Activated naive CD4-positive, alpha-beta T cell treated with anti-CD3 and anti-CD28 coated beads, Interleukin-2, amount 50 U/mL, for 72 hours (primary cell): ENCODE results near the gene ARHGAP4. TPM values are rescaled to one million over a fixed set of nuclear protein-coding genes. Genes with fewer than 3 reads are reported as not detected.

Source experiments
- ATAC-seq, 2 donors: fragments of 150-1000 bp; cut with Tn5 transposase; 2 replicates each; pipeline ENCODE4 v1.10.0; 2021; ENCODE audit warnings: mild to moderate bottlenecking in 2 of 2, moderate library complexity in 2 of 2
- DNase-seq, 2 donors: peaks; one replicate each; pipeline ENCODE4 v3.0.0; 2021 to 2022; ENCODE audit warnings: low spot score in 2 of 2
- H3K27ac Mint-ChIP-seq, 2 donors: one replicate each; pipeline ENCODE4 v1.8.0; 2022; ENCODE audit warnings: mild to moderate bottlenecking in 2 of 2, mixed read lengths in 2 of 2
- H3K36me3 Mint-ChIP-seq, 2 donors: one replicate each; pipeline ENCODE4 v1.8.0; 2022; ENCODE audit warnings: mixed read lengths in 2 of 2
- H3K9me3 Mint-ChIP-seq, 2 donors: one replicate each; pipeline ENCODE4 v1.8.0; 2022; ENCODE audit warnings: mixed read lengths in 2 of 2
- total RNA-seq, 2 donors: library from RNA; stranded (reverse); gene quantifications; one replicate each; pipeline ENCODE4 v1.2.3, GENCODE V29; 2022

Gene ARHGAP4
- total RNA-seq, 2 donors from 2014 or later: 90.0 to 138 TPM

DNA sequence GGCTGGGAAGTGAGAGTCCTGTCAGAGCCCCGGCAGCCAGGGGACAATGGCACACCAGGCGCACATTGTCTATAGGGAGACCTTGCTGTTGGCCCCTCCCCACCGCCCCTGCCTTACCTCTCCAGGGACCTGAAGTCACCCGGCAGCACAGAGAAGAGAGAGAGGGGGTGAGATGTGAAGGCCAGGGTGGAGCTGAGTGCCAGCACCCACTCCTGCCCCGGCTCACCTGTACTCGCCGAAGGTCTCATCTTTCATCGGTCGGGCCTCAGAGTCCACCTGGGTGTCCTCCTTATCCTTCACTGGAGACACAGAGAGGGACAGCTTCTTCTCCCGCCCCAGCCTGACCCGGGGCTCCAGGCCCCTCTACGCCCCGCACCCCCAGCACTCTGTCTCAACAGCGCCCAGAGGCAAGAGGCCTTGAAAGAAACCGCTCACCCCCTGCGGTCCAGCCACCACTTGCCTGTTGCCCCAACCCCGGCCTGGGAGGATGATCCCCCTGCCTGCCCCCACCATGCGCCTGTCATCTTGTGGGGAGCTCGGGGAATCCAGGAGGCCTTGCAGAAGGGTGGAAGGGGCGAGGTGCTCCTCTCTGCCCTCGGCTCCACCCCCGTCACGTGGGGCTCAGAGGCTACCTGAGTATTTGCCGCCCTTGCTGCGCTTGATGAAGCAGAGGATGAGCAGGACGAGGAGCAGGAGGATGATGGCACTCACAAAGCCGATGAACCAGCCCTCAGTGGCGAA is 62.6 kb downstream of the ARHGAP4 start:
- no peak for ATAC-seq
- DNase-seq: no peak
- Mint-ChIP-seq H3K9me3 (no peaks in the 10 kb centered on the region), H3K27ac (no peak overlapping the region), H3K36me3 (no peaks in the 10 kb centered on the region)

DNA sequence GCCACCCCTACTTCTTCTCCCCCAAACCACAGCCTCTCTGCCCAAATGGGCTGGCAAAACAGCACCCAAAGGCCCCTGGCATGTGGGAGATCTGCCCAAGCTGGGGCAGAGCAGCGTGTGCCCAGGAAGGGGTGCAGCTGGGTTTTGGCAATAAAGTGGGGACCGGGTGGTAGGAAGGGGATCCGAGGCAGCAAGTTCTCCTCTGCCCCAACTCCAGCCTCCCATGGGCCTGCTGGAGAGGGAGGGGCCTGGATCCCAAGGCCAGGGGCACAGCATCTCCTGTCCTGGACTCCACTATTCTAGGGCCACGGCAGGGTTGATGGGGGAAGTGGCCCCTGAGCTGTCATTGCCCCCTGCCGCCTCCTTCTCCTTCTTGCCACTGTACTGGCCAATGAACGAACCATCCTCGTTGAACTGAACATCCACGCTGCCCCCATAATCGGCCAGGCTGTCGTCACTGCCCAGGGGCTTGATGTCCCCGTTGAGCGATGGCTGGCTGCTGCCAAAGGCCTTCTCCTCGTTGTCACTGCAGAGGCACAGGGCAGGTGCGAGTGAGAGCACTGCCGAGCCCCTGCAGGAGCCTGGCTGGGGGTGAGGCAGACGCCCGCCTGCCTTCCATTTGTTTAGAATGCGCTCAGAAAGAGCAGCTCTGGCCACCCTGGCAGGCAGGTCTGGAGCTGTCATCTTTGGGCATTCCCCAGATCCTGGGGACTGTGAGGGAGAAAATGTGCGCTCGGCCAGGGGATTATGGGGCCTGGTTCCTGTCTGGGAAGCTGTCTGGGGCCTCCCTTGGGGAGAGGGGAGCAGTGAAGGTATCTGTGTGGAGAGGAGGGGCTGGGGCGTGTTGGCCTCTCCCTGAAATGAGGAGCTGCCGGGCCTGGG is 63.5 kb downstream of the ARHGAP4 start:
- Mint-ChIP-seq H3K27ac (no peak overlapping the region), H3K36me3 (no peaks in the 10 kb centered on the region), H3K9me3 (no peaks in the 10 kb centered on the region)
- no peak for ATAC-seq
- DNase-seq: no peak

DNA sequence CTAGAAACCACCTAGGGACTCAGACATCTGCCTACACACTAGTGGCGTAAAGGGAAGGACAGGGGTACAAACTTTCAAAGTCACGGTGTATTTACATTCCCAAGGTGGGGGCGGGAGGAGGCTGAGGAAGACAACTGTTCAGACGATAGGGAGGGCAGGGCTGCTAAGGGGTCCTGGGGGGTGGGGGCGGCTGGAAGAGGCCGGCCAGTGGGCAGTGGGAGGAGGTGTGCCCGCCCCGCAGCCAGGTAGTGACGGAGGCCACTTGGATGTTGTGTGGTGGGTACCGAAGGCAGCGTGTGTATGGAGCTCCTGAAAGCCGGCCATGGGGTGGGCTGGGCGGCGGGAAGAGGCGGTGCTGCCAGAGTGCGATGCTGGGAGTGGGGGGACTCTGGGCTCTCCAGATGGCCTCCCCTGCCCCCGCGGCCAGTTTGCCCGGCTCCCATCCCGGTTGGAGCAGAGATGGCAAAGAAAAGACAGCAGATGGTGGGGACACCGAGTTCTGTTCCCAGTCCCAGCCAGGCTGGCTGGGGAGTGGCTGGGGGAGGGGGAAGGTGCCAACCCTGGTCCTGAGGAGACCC is 64.2 kb downstream of the ARHGAP4 start:
- DNase-seq (no peak), ATAC-seq (no peak)
- Mint-ChIP-seq H3K27ac (no peak overlapping the region), H3K36me3 (no peaks in the 10 kb centered on the region), H3K9me3 (no peaks in the 10 kb centered on the region)

DNA sequence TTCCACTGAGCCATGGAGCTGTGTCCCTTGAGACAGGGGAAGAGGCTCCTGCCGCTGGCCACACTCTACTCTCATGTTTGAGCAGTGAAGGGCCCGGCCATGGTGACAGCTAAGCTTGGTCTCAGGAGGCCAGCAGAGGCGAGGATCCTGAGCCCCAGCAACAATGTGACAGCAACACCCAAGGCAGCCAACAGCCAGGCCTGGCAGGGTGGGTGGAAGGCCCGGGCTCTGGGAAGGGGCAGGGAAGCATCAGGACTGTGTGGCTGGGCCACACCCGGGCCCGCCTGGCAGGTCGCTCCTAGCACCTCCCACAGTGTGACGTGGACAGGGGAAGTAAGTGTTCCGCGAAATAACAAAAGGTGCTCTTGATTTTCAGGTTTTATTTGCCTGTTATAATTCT is 64.9 kb downstream of the ARHGAP4 start:
- H3K36me3 Mint-ChIP-seq: no peaks in the 10 kb centered on the region

More for the DNA sequence above, 64.9 kb downstream of the ARHGAP4 start:
- Mint-ChIP-seq H3K9me3 (no peaks in the 10 kb centered on the region), H3K27ac (no peak overlapping the region)
- DNase-seq: no peak
- no peak for ATAC-seq

Other genes with a start within 250 kb of the ARHGAP4 start
- 1 to 10 TPM in 1 of 2 donors, under 1 TPM in 1; 0.16 to 2.2 TPM for gene SLC6A8, start 238.3 kb downstream of the ARHGAP4 start, total RNA-seq
- gene BCAP31, start 201.9 kb downstream of the ARHGAP4 start, total RNA-seq: 10 to 100 TPM; 67.4 to 92.7 TPM
- gene ABCD1, start 201.4 kb downstream of the ARHGAP4 start, total RNA-seq: 1 to 10 TPM; 5.6 to 6.7 TPM
- 1 to 10 TPM; 1.5 to 3.2 TPM for gene PLXNB3, start 162.0 kb downstream of the ARHGAP4 start, total RNA-seq
- not detected for gene SRPK3, start 145.2 kb downstream of the ARHGAP4 start, total RNA-seq
- gene IDH3G, start 131.9 kb downstream of the ARHGAP4 start, total RNA-seq: 10 to 100 TPM; 60.8 to 81.7 TPM
- gene SSR4, start 131.6 kb downstream of the ARHGAP4 start, total RNA-seq: 100 to 1,000 TPM; 142 to 156 TPM
- 1 to 10 TPM; 1.2 to 2.5 TPM for gene PDZD4, start 95.7 kb downstream of the ARHGAP4 start, total RNA-seq
- 1 to 10 TPM; 1.1 to 1.8 TPM for gene L1CAM, start 40.1 kb downstream of the ARHGAP4 start, total RNA-seq
- not detected for gene AVPR2, start 21.6 kb downstream of the ARHGAP4 start, total RNA-seq
- 100 to 1,000 TPM in 1 of 2 donors, 10 to 100 TPM in 1; 97.9 to 129 TPM for gene NAA10, start 8.8 kb upstream of the ARHGAP4 start, total RNA-seq
- 10 to 100 TPM; 14.8 to 16.1 TPM for gene RENBP, start 18.4 kb upstream of the ARHGAP4 start, total RNA-seq
- 100 to 1,000 TPM in 1 of 2 donors, 10 to 100 TPM in 1; 95.9 to 102 TPM for gene HCFC1, start 45.6 kb upstream of the ARHGAP4 start, total RNA-seq
- 1 to 10 TPM; 5.1 to 6.4 TPM for gene TMEM187, start 46.5 kb upstream of the ARHGAP4 start, total RNA-seq
- 100 to 1,000 TPM; 104 to 123 TPM for gene IRAK1, start 93.6 kb upstream of the ARHGAP4 start, total RNA-seq
- gene MECP2, start 171.5 kb upstream of the ARHGAP4 start, total RNA-seq: 10 to 100 TPM; 61.0 to 84.9 TPM
- gene OPN1LW, start 218.0 kb upstream of the ARHGAP4 start, total RNA-seq: not detected